ENCODE data around the gene MBTD1.
"Not testable (repeated sequence)": the region's sequence is repeated elsewhere in the genome, so short reads cannot be mapped to it uniquely, and the experiment has no call there.

DNA sequence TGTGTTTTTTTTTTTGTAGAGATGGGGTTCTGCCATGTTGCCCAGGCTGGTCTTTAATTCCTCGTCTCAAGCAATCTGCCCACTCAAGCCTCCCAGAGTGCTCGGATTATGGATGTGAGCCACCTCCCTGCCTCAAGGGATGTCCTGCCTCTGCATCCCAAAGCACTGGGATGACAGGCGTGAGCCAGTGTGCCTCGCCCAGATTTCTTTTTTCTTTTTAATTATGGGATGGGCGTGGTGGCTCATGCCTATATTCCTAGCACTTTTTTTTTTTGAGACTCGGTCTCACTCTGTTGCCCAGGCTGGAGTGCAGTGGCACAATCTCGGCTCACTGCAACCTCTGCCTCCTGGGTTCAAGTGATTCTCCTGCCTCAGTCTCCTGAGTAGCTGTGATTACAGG is 34.3 kb downstream of the MBTD1 start:
- TF ChIP-seq, protein P1, sequence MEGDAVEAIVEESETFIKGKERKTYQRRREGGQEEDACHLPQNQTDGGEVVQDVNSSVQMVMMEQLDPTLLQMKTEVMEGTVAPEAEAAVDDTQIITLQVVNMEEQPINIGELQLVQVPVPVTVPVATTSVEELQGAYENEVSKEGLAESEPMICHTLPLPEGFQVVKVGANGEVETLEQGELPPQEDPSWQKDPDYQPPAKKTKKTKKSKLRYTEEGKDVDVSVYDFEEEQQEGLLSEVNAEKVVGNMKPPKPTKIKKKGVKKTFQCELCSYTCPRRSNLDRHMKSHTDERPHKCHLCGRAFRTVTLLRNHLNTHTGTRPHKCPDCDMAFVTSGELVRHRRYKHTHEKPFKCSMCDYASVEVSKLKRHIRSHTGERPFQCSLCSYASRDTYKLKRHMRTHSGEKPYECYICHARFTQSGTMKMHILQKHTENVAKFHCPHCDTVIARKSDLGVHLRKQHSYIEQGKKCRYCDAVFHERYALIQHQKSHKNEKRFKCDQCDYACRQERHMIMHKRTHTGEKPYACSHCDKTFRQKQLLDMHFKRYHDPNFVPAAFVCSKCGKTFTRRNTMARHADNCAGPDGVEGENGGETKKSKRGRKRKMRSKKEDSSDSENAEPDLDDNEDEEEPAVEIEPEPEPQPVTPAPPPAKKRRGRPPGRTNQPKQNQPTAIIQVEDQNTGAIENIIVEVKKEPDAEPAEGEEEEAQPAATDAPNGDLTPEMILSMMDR (IDR thresholded peaks at IDR 0.05), result not testable (repeated sequence)
- not testable (repeated sequence) for TF ChIP-seq POLR2AphosphoS5, POLR2A, EP300 (IDR thresholded peaks at IDR 0.05)

Measured in upper lobe of left lung (tissue), 4 donors.